ENCODE measurements around the gene PON1.

PON1 gene

GRCh38 chr7:95335093-95335492, 10.8 kb upstream of the PON1 start:
- Histone ChIP-seq H3K9ac (no peak overlapping the region), H3K27ac (no peak overlapping the region), H3K4me2 (ENCODE audit: low read length) (no peak overlapping the region), H3K4me3 (ENCODE audit: low read depth, low read length) (no peak overlapping the region), H3K36me3 (ENCODE audit: control insufficient read depth, insufficient read depth, low read length) (no peaks in the 10 kb centered on the region), H3K9me3 (ENCODE audit: control insufficient read depth, low read length) (no peaks in the 10 kb centered on the region), H2AFZ (no peak overlapping the region), H3K27me3 (ENCODE audit: control insufficient read depth, insufficient read depth, low read length) (no peaks in the 10 kb centered on the region), H3K79me2 (no peaks in the 10 kb centered on the region), H3K4me1 (no peaks in the 10 kb centered on the region)
- TF ChIP-seq, protein P1, sequence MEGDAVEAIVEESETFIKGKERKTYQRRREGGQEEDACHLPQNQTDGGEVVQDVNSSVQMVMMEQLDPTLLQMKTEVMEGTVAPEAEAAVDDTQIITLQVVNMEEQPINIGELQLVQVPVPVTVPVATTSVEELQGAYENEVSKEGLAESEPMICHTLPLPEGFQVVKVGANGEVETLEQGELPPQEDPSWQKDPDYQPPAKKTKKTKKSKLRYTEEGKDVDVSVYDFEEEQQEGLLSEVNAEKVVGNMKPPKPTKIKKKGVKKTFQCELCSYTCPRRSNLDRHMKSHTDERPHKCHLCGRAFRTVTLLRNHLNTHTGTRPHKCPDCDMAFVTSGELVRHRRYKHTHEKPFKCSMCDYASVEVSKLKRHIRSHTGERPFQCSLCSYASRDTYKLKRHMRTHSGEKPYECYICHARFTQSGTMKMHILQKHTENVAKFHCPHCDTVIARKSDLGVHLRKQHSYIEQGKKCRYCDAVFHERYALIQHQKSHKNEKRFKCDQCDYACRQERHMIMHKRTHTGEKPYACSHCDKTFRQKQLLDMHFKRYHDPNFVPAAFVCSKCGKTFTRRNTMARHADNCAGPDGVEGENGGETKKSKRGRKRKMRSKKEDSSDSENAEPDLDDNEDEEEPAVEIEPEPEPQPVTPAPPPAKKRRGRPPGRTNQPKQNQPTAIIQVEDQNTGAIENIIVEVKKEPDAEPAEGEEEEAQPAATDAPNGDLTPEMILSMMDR (IDR thresholded peaks at IDR 0.05) = no peak

DNA sequence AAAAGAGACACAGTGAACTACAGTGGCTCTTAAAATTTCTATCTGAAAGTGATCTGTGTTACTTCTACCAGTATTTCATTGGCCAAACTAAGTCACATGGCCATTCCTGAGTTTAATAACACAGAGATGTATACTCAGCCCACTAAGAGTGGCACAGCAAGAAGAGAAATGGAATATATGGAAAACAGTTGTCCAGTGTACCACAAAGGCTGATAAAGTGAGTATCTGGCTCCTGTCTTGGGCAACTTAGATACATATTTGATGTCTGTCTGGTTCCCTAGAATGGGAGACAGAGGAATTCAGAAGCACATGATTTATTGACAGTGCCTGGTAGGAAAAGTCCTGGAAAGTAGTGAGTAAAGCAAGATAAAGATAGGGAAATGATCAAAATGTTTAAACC, 10.1 kb upstream of the PON1 start:
- Histone ChIP-seq H3K9ac (no peak overlapping the region), H3K4me2 (ENCODE audit: low read length) (no peak overlapping the region), H3K4me3 (ENCODE audit: low read depth, low read length) (no peak overlapping the region), H3K36me3 (ENCODE audit: control insufficient read depth, insufficient read depth, low read length) (no peaks in the 10 kb centered on the region), H3K4me1 (no peaks in the 10 kb centered on the region), H3K79me2 (no peaks in the 10 kb centered on the region), H2AFZ (no peak overlapping the region), H3K9me3 (ENCODE audit: control insufficient read depth, low read length) (no peaks in the 10 kb centered on the region), H3K27ac (no peak overlapping the region), H3K27me3 (ENCODE audit: control insufficient read depth, insufficient read depth, low read length) (no peaks in the 10 kb centered on the region)
- TF ChIP-seq, protein P1 (IDR thresholded peaks at IDR 0.05) = no peak

DNA sequence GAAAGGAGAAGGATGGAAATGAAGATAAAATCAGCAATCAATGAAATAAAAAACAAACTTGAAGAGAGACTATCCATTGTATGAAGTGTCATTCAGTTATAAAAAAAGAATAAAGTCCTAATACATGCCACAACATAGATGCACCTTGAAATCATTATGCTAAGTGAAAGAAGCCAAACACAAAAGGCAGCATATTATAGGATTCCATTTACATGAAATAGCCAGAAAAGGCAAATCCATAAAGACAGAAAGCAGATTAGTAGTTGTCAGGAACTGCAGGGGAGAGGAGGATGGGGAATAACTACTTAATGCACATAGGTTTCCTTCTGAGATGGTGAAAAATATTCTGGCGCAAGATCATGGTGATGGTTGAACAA, 6.6 kb upstream of the PON1 start:
- Histone ChIP-seq H3K9me3 (ENCODE audit: control insufficient read depth, low read length) (no peaks in the 10 kb centered on the region), H3K36me3 (ENCODE audit: control insufficient read depth, insufficient read depth, low read length) (no peaks in the 10 kb centered on the region), H3K4me1 (no peaks in the 10 kb centered on the region), H3K27ac (no peak overlapping the region), H3K79me2 (no peaks in the 10 kb centered on the region), H3K4me3 (ENCODE audit: low read depth, low read length) (no peak overlapping the region), H2AFZ (no peak overlapping the region), H3K9ac (no peak overlapping the region), H3K4me2 (ENCODE audit: low read length) (no peak overlapping the region), H3K27me3 (ENCODE audit: control insufficient read depth, insufficient read depth, low read length) (no peaks in the 10 kb centered on the region)
- TF ChIP-seq, protein P1 (IDR thresholded peaks at IDR 0.05) = no peak

- H3K27me3 ChIP-seq (ENCODE audit: control insufficient read depth, insufficient read depth, low read length) = no peaks in the 10 kb centered on the region
- H3K79me2 ChIP-seq = no peaks in the 10 kb centered on the region
- H3K9ac ChIP-seq = no peak overlapping the region
- no peaks in the 10 kb centered on the region for H3K9me3 ChIP-seq (ENCODE audit: control insufficient read depth, low read length)
- H3K27ac ChIP-seq = no peak overlapping the region
- H3K4me3 ChIP-seq (ENCODE audit: low read depth, low read length) = no peak overlapping the region
- no peak overlapping the region for H2AFZ ChIP-seq
- H3K4me2 ChIP-seq (ENCODE audit: low read length) = no peak overlapping the region
- TF ChIP-seq, protein P1 (IDR thresholded peaks at IDR 0.05) = no peak
- no peaks in the 10 kb centered on the region for H3K36me3 ChIP-seq (ENCODE audit: control insufficient read depth, insufficient read depth, low read length)
- no peaks in the 10 kb centered on the region for H3K4me1 ChIP-seq
Observed at GRCh38 chr7:95330204-95330960, 6.0 kb upstream of the PON1 start.

DNA sequence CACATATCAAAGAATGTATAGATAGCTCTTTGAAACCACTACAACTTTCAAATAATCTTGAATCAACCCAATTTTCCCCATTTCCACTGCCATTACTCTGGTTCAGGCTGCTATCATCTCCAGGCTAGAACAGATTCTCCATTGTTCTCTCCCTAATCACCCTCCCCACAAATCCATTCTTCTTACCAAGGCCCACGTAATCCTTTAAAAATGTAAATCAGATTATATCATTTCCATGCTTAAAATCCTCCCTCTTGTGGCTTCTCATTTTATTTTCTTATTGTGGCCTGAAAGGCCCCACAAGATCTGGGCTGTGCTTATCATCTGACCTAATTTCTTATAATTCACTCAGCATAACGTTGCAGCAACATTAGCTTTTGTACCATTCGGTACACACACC, 3.0 kb upstream of the PON1 start:
- H3K27me3 ChIP-seq (ENCODE audit: control insufficient read depth, insufficient read depth, low read length) = no peaks in the 10 kb centered on the region
- H3K27ac ChIP-seq = no peak overlapping the region
- H3K9ac ChIP-seq = no peak overlapping the region
- TF ChIP-seq, protein P1 (IDR thresholded peaks at IDR 0.05) = no peak
- H3K79me2 ChIP-seq = no peaks in the 10 kb centered on the region
- H2AFZ ChIP-seq = no peak overlapping the region
- no peak overlapping the region for H3K4me3 ChIP-seq (ENCODE audit: low read depth, low read length)
- H3K9me3 ChIP-seq (ENCODE audit: control insufficient read depth, low read length) = no peaks in the 10 kb centered on the region
- no peak overlapping the region for H3K4me2 ChIP-seq (ENCODE audit: low read length)
- H3K4me1 ChIP-seq = no peaks in the 10 kb centered on the region
- H3K36me3 ChIP-seq (ENCODE audit: control insufficient read depth, insufficient read depth, low read length) = no peaks in the 10 kb centered on the region

All from parathyroid adenoma (tissue), 2 donors.